SH-SY5Y (cell line): ENCODE data around the gene PRKACA.

ENCODE experiments used
- GATA2 ChIP-seq: IDR thresholded peaks from 2 replicates; pipeline ENCODE4 v1.6.1; 2011; ENCODE audit warnings: mild to moderate bottlenecking, low read depth, low read length
- GATA3 ChIP-seq: IDR thresholded peaks from 2 replicates; pipeline ENCODE4 v1.6.1; 2011; ENCODE audit warnings: low read depth, mild to moderate bottlenecking, low read length, moderate library complexity

GRCh38 chr19:14135355-14135754 is 17.8 kb upstream of the PRKACA start:
- no peak for TF ChIP-seq GATA2
- no peak for TF ChIP-seq GATA3
